GM21360 (cell line): ENCODE results near the gene TMPRSS3.

Experiments
- ATAC-seq: cut with Tn5 transposase; IDR thresholded peaks from one replicate; pipeline ENCODE4 v1.9.1; 2021; ENCODE audit warnings: mild to moderate bottlenecking, moderate library complexity; ENCODE audit not compliant: unreplicated experiment

The TMPRSS3 gene

GRCh38 chr21:42353623-42354022 lies 42.2 kb downstream of the TMPRSS3 start:
- ATAC-seq = no peak

GRCh38 chr21:42352441-42353095 lies 43.3 kb downstream of the TMPRSS3 start:
- ATAC-seq = no peak

DNA sequence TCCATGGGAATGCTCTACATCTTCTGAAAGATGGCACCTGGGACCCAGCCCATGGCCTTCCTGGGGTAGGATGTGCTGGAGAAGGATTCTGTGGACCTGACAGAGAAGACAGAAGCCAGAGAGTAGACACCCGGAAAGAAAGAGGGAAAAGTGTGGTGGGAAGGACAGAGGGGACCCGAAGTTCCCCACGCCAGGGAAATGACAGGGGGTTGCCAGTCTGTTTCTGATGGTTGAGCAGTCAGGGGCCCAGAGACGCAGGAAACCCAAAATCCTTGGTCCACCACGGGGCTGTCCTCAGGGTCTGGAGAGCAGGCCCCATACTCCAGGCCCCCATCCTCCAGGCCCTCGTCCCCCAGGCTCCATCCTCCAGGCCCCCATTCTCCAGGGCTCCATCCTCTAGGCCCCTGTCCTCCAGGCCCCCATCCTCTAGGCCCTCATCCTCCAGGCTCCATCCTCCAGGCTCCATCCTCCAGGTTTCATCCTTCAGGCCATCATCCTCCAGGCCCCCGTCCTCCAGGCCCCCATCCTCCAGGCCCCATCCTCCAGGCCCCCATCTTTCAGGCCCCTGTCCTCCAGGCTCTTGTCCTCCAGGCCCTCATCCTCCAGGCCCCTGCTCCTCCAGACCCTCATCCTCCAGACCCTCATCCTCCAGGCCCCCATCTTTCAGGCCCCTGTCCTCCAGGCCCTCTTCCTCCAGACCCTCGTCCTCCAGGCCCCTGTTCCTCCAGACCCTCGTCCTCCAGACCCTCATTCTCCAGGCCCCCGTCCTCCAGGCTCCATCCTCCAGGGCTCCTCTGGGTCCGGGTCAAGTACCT lies 44.0 kb downstream of the TMPRSS3 start:
- no peak for ATAC-seq

GRCh38 chr21:42350927-42351426 lies 44.9 kb downstream of the TMPRSS3 start, which contains the start of gene TFF2:
TSS of gene TFF2 (minus strand) at chr21:42350994. CDS start at chr21:42350957, 37 bp downstream.
- ATAC-seq = no peak

- ATAC-seq = no peak
Measured at GRCh38 chr21:42350318-42350910, 45.4 kb downstream of the TMPRSS3 start.

DNA sequence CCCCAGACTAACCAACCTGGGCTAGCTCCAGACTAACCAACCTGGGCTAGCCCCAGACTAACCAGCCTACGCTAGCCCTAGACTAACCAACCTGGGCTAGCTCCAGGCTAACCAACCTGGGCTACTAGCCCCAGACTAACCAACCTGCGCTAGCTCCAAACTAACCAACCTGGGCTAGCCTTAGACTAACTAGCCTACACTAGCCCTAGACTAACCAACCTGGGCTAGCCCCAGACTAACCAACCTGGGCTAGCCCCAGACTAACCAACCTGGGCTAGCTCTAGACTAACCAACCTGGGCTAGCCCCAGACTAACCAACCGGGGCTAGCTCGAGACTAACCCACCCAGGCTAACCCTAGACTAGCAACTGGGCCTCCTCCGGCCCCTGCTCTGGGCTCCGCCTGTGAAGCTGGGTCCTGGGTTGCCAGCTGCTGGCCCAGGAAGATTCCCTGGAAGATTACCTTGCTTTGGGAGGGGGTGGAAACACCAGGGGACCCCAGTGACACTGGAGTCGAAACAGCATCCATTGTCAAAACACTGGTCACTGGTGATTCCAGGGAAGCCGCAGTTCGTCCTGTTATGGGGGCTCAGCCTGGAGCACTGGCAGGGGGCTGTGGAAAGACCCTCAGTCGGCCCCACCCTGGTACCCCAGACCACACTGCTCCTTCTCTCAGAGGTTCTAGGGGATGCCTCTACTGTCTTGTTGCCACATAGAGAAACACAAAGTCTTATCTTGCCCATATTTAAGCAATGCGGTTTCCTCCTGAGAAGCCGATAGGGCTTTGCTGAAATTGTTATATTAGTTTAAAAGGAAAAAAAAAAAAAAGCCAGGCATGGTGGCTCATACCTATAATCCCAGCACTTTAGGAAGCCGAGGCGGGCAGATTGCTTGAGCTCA lies 46.2 kb downstream of the TMPRSS3 start:
- ATAC-seq = no peak

GRCh38 chr21:42348762-42349161 lies 47.1 kb downstream of the TMPRSS3 start:
- no peak for ATAC-seq

DNA sequence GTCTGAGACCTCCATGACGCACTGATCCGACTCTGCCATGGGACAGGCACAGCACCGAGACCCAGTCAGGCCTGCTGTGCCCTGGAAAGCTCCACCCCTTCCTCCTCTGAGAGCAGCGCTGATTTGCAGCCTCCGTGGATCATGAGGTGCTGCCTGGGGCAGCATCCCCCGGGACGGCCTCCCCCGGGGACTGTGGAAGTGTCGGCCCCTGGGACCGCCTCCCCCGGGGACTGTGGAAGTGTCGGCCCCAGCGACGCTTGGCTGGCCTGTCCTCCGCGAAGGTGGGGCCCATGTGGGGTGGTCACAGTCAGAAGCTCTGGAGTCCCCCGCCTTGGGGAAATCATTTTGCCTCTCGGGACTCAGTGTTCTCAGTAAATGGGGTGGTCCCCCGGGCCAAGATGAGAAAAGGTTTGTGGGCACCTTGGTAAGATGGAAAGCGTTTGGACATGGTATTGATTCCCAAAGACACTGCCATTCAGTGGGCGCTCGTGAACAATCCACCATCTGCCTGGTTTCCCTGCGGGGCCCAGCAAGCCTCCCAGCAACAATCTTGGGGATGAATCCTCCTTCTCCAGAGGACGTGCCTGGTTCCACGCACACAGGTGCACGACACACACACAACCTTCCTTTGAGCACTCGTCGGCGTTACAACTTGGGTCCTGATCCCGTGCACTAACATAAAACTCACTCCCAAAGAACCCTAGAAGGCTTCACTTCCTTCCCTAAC lies 48.1 kb downstream of the TMPRSS3 start:
- ATAC-seq = no peak

- no peak for ATAC-seq
Measured at GRCh38 chr21:42346866-42347600, 48.8 kb downstream of the TMPRSS3 start.

DNA sequence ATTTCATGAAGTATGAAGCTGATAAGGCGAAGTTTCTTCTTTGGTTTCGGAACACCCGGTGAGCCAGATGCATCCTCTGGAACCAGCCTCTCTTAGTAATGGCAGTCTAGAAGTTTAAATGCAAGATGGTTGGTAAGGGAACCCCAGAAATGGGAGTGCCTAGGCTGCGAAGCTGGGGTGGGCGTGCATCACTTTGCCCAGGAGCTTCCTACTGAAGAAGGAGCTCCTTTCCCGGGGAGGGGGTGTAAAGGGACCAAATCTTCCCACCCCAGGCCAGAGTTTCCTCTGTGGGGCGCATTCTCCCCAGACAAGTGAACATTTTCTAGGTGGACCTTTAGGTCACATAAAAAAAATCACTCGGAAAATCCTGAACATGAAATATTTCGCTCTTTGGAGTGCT lies 49.4 kb downstream of the TMPRSS3 start:
- ATAC-seq = no peak

DNA sequence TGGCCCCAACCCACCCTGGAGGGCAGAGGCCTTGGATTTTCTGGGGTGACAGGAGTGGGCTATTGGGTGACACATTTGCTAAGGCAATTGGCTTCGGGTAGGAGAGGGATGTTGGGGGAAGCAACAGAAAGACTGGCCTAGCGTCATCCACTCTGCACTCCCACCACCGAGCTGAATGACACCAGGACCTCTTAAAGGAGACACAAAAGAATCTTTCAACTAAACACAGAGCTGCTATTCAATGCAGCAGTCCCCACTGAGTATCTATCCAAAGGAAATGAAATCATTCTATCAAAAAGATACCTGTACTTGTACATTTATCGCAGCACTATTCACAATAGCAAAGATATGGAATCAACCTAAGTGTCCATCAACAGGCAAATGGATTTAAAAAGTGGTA lies 51.2 kb downstream of the TMPRSS3 start:
- no peak for ATAC-seq

DNA sequence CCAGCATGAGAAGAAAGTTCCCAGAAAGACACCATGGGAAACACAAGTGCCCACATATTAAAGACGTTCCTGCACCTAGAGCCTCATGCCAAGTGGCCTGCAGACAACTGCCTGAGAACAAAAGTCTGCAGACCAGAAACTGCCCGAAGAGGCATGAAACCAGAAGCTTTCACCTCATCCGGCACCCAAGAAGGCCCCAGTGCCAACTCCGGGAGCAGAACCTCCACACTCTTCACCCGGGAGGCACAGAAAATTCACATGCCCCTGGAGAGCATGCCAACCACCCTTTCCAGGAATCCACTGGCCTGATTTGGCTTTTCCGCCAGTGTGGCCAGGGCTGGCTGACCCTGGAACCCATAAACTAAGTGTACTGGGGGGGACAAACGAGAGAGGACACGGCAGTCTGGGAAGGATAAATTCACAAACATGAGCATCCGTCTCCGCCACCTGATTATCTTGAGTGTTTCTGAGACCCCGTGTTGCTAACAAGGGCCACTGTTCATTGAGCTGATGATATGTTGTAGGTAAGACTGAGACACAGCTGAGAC lies 51.8 kb downstream of the TMPRSS3 start:
- no peak for ATAC-seq

DNA sequence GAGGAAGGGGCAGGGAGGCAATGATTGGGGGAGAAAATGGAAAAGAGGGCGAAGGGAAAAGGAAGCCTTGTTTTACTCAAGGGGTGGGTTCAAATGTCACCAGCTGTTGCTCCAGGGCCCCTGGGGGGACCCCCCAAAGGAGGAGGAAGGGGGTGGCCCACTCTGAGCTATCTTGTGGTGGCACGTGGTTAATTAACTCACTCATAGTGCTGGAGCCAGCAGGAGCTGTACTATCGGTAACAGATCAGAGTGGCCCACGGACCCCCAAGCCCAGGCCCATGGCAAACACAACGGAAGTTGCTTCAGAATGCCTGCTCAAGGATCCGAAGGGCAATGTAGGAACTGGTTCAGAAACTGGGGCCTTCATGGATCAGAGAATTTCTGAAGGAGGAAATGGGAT lies 52.3 kb downstream of the TMPRSS3 start:
- no peak for ATAC-seq

GRCh38 chr21:42343101-42343500 lies 52.8 kb downstream of the TMPRSS3 start:
- no peak for ATAC-seq

DNA sequence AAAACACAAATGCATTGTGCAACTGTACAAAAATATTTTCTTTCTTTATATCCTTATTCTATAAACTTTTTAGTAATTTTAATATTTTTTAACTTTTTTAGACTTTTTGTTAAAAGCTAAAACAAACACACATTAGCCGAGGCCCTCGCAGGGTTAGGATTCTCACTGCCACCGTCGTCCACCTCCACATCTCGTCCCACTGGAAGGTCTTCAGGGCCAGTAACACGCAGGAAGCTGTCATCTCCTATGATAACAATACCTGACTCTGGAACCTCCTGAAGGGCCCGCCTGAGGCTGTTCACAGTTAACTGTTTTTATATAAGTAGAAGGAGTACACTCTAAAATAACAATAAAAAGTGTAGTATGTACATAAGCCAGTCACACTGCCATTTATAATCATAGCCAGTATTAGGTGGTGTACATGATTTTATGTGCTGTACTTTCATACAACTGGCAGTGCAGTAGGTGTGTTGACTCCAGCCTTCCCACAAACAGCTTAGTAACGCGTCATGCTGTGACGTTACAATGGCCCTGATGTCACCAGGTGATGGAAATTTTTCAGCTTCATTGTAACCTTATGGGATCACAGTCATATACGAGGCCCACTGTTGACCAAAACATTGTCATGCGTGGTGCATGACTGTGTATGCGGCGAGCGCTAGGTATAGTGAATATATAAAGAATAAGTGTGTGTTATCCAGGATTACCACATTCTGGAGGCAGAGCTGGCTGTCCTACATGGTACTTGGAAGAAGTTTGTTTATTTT lies 53.9 kb downstream of the TMPRSS3 start:
- ATAC-seq = no peak

GRCh38 chr21:42340187-42341050 lies 55.4 kb downstream of the TMPRSS3 start:
- no peak for ATAC-seq
